OCI-LY1 (cell line): ENCODE results near the gene PARD3B.

Experiments
- H2AFZ ChIP-seq: fragments of 200-600 bp; sonication (generic), shearing (Covaris generic); 2 replicates; pipeline ENCODE4 v1.6.0; 2014; ENCODE audit warnings: antibody characterized with exemption, mild to moderate bottlenecking, low read length
- H3F3A ChIP-seq: fragments of 200-600 bp; sonication (generic), shearing (Covaris generic); 2 replicates; pipeline ENCODE4 v1.6.0; 2014; ENCODE audit warnings: mild to moderate bottlenecking, antibody characterized with exemption, low read length, moderate library complexity; ENCODE audit not compliant: insufficient read depth
- H3K27ac ChIP-seq: fragments of 200-600 bp; sonication (generic); 2 replicates; pipeline ENCODE4 v1.5.1; 2014; ENCODE audit warnings: low read length, mixed run types, mild to moderate bottlenecking, low read depth; ENCODE audit not compliant: poor library complexity, severe bottlenecking
- H3K27me3 ChIP-seq: fragments of 200-600 bp; sonication (generic); 2 replicates; pipeline ENCODE4 v1.6.0; 2014; ENCODE audit warnings: antibody characterized with exemption, mild to moderate bottlenecking, low read length, moderate library complexity; ENCODE audit not compliant: insufficient read depth
- H3K36me3 ChIP-seq: fragments of 200-600 bp; sonication (generic); 2 replicates; pipeline ENCODE4 v1.6.1; 2014; ENCODE audit warnings: mild to moderate bottlenecking, antibody characterized with exemption, low read length, moderate library complexity, mixed read lengths; ENCODE audit not compliant: insufficient read depth
- H3K4me1 ChIP-seq: fragments of 200-600 bp; sonication (generic); 2 replicates; pipeline ENCODE4 v1.5.1; 2014; ENCODE audit warnings: mild to moderate bottlenecking, low read length, moderate library complexity; ENCODE audit not compliant: insufficient read depth, severe bottlenecking
- H3K4me2 ChIP-seq: fragments of 200-600 bp; sonication (generic), shearing (Covaris generic); 2 replicates; pipeline ENCODE4 v1.6.1; 2014; ENCODE audit warnings: low read length
- H3K4me3 ChIP-seq: fragments of 200-600 bp; sonication (generic); 2 replicates; pipeline ENCODE4 v1.5.1; 2014; ENCODE audit warnings: low read length, low read depth, mild to moderate bottlenecking, mixed read lengths; ENCODE audit not compliant: poor library complexity, severe bottlenecking
- H3K79me2 ChIP-seq: fragments of 200-600 bp; shearing (Covaris generic); 2 replicates; pipeline ENCODE4 v1.6.1; 2016; ENCODE audit warnings: mixed run types, low read length, mixed read lengths; ENCODE audit not compliant: insufficient read depth
- H3K9ac ChIP-seq: fragments of 200-600 bp; sonication (generic), shearing (Covaris generic); 2 replicates; pipeline ENCODE4 v1.6.1; 2014; ENCODE audit warnings: mild to moderate bottlenecking, low read length, mixed read lengths
- H3K9me2 ChIP-seq: fragments of 200-600 bp; sonication (generic), shearing (Covaris generic); 2 replicates; pipeline ENCODE4 v1.6.1; 2014; ENCODE audit warnings: low read depth, mild to moderate bottlenecking, low read length, mixed read lengths
- H3K9me3 ChIP-seq: fragments of 200-600 bp; shearing (Covaris generic); 2 replicates; pipeline ENCODE4 v1.6.1; 2014; ENCODE audit warnings: low read length, mixed read lengths
- H4K20me1 ChIP-seq: fragments of 200-600 bp; sonication (generic), shearing (Covaris generic); 2 replicates; pipeline ENCODE4 v1.6.0; 2016; ENCODE audit warnings: mild to moderate bottlenecking, low read length; ENCODE audit not compliant: insufficient read depth
- CTCF ChIP-seq: fragments of 200-600 bp; sonication (generic), shearing (Covaris generic); IDR thresholded peaks from 2 replicates; pipeline ENCODE4 v1.5.1; 2017; ENCODE audit warnings: mild to moderate bottlenecking, antibody characterized with exemption, low read length, moderate library complexity, mixed read lengths
- EZH2 ChIP-seq: fragments of 200-600 bp; sonication (generic), shearing (Covaris generic); IDR thresholded peaks from 2 replicates; pipeline ENCODE4 v1.8.0; 2017; ENCODE audit warnings: borderline replicate concordance, mixed run types, mild to moderate bottlenecking, antibody characterized with exemption, low read length, moderate library complexity, mixed read lengths

Gene PARD3B

GRCh38 chr2:204738721-204739120 lies 193.4 kb downstream of the PARD3B start:
- TF ChIP-seq CTCF: no peak
- no peak for TF ChIP-seq EZH2

GRCh38 chr2:204743393-204743960 lies 198.2 kb downstream of the PARD3B start:
- no peaks in the 10 kb centered on the region for H3K4me1 ChIP-seq
- TF ChIP-seq CTCF (no peak), EZH2 (no peak)
- no peaks in the 10 kb centered on the region for H3F3A ChIP-seq
- H3K27me3 ChIP-seq: no peaks in the 10 kb centered on the region
- no peak overlapping the region for H3K4me3 ChIP-seq
- H3K9me2 ChIP-seq: no peaks in the 10 kb centered on the region
- no peaks in the 10 kb centered on the region for H4K20me1 ChIP-seq
- no peak overlapping the region for H3K4me2 ChIP-seq
- H3K9me3 ChIP-seq: no peaks in the 10 kb centered on the region
- no peaks in the 10 kb centered on the region for H3K36me3 ChIP-seq
- no peak overlapping the region for H3K27ac ChIP-seq
- no peak overlapping the region for H3K9ac ChIP-seq
- no peak overlapping the region for H2AFZ ChIP-seq
- H3K79me2 ChIP-seq: no peaks in the 10 kb centered on the region

More at GRCh38 chr2:204738721-204739120, 193.4 kb downstream of the PARD3B start:
- Histone ChIP-seq H3K79me2 (no peaks in the 10 kb centered on the region), H3K4me2 (no peak overlapping the region), H3K4me1 (no peaks in the 10 kb centered on the region), H3K27ac (no peak overlapping the region), H3K9me2 (no peaks in the 10 kb centered on the region), H3K9me3 (no peaks in the 10 kb centered on the region), H3K36me3 (no peaks in the 10 kb centered on the region), H3K9ac (no peak overlapping the region), H2AFZ (no peak overlapping the region), H3F3A (no peaks in the 10 kb centered on the region), H4K20me1 (no peaks in the 10 kb centered on the region), H3K27me3 (no peaks in the 10 kb centered on the region), H3K4me3 (no peak overlapping the region)

- Histone ChIP-seq H3K27ac (no peak overlapping the region), H3K36me3 (no peaks in the 10 kb centered on the region), H2AFZ (no peak overlapping the region)
Measured at GRCh38 chr2:204744506-204744905, 199.2 kb downstream of the PARD3B start.

More at GRCh38 chr2:204744506-204744905, 199.2 kb downstream of the PARD3B start:
- Histone ChIP-seq H3K9me3 (no peaks in the 10 kb centered on the region), H4K20me1 (no peaks in the 10 kb centered on the region), H3K79me2 (no peaks in the 10 kb centered on the region), H3K9ac (no peak overlapping the region), H3K4me3 (no peak overlapping the region), H3F3A (no peaks in the 10 kb centered on the region), H3K4me1 (no peaks in the 10 kb centered on the region), H3K4me2 (no peak overlapping the region), H3K27me3 (no peaks in the 10 kb centered on the region), H3K9me2 (no peaks in the 10 kb centered on the region)
- no peak for TF ChIP-seq EZH2
- no peak for TF ChIP-seq CTCF
